Panc1 (cell line): ENCODE data around the gene KIAA1191. TPM values are rescaled to one million over a fixed set of nuclear protein-coding genes. Genes with fewer than 3 reads are reported as not detected.

Experiments
- microRNA-seq: library from miRNA; unstranded; fragments of <30 nt; microRNA quantifications from one replicate; pipeline ENCODE4 v1.1.0, GENCODE V29; 2020; ENCODE audit not compliant: unreplicated experiment
- total RNA-seq: library from RNA; stranded (reverse); gene quantifications from one replicate; pipeline ENCODE4 v1.2.1, GENCODE V29; 2021; ENCODE audit not compliant: unreplicated experiment

Gene KIAA1191
- total RNA-seq, 1 experiment from 2014 or later, result 92.3 TPM

Small RNAs within 50 kb of the gene (microRNA-seq; reads per million reads assigned to microRNA genes)
- 1.6 reads per million for gene MIR1271

Other genes starting within 250 kb of the KIAA1191 start
- gene SIMC1, start 123.3 kb downstream of the KIAA1191 start, total RNA-seq, result 19.2 TPM
- 2.0 TPM for gene ARL10, start 3.7 kb upstream of the KIAA1191 start, total RNA-seq
- gene NOP16, start 26.8 kb upstream of the KIAA1191 start, total RNA-seq, result 76.2 TPM
- 162 TPM for gene HIGD2A, start 27.0 kb upstream of the KIAA1191 start, total RNA-seq
- gene CLTB, start 54.8 kb upstream of the KIAA1191 start, total RNA-seq, result 124 TPM
- gene FAF2, start 86.6 kb upstream of the KIAA1191 start, total RNA-seq, result 86.6 TPM
- 113 TPM for gene RNF44, start 175.6 kb upstream of the KIAA1191 start, total RNA-seq
- 0.72 TPM for gene CDHR2, start 187.6 kb upstream of the KIAA1191 start, total RNA-seq
- gene GPRIN1, start 248.4 kb upstream of the KIAA1191 start, total RNA-seq, result 18.9 TPM